NOMO-1 treated with DMSO at 0.1 percent for 48 hours (cell line): ENCODE results near the gene LCLAT1.
"Not testable (repeated sequence)": the region's sequence is repeated elsewhere in the genome, so short reads cannot be mapped to it uniquely, and the experiment has no call there.

Experiments used
- DNase-seq: peaks from one replicate; lab custom pipeline; 2025; ENCODE audit not compliant: unreplicated experiment; lab: John Stamatoyannopoulos, UW

LCLAT1 gene

DNA sequence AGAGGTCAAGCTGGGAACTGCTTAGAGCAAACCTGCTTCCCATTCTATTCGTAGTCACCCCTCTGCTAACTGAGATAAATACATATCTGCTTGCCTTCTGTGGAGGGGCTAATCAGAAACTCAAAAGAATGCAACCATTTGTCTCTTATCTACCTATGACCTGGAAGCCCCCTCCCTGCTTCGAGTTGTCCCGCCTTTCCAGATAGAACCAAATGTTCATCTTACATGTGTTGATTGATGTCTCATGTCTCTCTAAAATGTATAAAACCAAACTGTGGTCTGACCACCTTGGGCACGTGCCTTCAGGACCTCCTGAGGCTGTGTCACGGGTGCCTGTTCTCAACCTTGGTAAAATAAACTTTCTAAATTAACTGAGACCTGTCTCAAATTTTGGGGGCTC, 66.6 kb downstream of the LCLAT1 start:
- DNase-seq, result not testable (repeated sequence)

DNA sequence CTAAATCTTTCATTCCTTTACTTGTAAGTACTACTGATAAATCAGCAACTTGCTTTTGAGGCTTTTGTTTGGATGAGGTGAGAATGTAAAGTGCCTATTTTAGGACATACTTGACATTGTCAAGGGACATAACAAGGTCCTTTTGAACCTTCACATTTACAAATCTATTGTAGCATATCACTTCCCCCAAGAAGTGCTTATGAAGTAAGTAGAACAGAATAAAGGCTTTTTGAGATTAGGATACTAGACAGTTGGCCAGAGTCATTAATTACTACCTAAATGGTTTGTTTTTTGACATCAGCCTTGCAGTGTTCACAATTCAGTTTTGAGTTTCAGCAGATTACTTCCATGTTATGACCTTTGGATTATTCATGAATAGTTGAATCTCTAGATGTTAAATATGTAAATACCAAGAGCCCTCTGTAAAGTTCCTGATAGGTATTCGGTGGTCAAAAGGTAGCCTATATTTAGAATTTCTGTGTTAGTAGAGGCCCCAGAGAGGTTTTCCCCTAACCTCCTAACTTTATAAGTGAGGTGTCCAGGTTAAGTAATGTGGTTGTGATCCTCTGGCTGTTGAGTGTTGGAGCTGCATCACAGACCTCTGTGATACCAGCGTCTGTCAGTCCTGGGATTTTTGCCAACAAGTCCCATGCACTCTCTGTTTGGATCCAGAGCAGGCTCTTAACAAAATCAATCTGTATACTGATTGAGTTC, 67.2 kb downstream of the LCLAT1 start:
- DNase-seq, result no peak

DNA sequence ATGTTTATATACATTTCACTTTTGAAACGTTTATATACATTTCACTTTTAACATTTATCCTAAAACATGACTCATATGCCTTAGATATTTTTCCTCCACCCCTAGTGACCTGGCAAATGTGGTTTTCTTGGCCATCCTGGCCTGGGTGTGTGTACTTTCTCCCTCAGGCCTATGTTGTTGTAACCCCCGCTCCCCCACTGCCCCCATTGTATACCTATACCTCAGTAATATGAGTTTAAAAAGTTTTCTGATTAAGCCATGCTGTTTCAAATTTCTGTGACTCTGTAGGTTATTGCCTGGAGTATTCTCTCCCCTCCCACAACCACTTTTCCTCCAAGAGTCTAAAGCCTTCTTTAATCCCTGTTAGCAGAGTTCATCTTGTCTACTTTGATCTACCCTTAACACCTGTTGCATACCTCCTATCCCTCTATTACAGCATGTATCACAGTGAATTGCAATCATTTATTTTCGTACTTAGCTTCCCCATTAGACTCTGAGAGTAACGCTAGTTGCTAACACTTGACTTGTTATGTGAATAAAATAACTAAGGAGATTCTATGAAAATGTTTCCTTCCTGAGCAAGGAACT, 67.9 kb downstream of the LCLAT1 start:
- DNase-seq, result no peak

DNA sequence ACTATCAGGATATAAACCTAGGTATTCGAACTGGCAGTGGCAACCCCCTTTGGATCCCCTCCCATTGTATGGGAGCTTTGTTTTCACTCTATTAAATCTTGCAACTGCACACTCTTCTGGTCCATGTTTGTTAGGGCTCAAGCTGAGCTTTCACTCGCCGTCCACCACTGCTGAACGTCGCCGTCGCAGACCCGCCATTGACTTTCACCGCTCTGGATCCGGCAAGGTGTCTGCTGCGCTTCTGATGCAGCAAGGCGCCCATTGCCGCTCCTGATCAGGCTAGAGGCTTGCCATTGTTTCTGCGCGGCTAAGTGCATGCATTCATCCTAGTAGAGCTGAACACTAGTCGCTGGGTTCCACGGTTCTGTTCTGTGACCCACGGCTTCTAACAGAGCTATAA, 69.1 kb downstream of the LCLAT1 start:
- DNase-seq, result no peak

DNA sequence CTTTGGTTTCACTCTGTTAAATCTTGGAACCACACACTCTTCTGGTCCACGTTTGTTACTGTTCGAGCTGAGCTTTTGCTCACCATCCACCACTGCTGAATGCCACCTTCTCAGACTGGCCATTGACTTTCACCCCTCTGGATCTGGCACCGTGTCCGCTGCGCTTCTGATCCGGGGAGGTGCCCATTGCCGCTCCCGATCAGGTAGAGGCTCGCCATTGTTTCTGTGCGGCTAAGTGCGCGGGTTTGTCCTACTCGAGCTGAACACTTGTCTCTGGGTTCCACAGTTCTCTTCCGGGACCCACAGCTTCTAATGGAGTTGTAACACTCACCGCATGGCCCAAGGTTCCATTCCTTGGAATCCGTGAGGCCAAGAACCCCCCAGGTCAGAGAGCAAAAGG, 72.8 kb downstream of the LCLAT1 start:
- DNase-seq, result no peak

DNA sequence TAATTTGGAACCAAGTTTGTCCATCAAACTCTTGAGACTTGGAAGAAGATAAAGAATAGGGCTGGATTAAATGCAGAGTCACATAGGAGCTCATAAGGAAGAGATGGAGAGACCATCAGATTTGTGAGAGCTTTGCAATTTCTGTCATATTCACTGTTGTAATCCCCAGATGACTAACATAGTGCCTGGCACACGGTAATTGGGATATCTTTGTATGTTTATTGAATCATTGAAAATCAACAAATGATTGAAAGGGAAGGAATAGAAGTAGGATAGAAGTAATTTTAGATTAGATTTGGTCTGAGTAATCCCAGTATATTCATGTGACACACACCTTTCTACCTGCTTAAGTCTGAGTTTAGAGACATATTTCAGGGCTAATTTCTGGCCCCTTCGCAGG, 75.4 kb downstream of the LCLAT1 start:
- DNase-seq, result no peak

DNA sequence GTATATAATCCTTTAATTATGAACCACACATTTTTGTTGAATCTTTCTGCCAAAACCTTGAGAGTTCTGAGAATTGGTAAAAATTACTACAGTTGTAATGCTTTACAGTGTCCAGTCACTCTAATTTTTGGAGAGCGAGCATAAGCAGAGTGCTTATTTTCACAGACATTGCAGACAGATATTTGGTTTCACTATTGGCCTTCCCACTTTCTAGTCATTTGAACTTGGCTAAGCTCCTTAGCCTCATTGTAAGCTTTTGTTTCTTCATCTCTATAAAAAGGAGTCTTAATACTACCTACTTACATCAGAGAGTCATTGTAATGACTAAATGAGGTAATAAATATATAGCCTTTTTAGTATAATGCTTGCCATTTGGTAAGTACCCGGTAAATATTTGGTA, 80.4 kb downstream of the LCLAT1 start:
- no peak for DNase-seq

DNA sequence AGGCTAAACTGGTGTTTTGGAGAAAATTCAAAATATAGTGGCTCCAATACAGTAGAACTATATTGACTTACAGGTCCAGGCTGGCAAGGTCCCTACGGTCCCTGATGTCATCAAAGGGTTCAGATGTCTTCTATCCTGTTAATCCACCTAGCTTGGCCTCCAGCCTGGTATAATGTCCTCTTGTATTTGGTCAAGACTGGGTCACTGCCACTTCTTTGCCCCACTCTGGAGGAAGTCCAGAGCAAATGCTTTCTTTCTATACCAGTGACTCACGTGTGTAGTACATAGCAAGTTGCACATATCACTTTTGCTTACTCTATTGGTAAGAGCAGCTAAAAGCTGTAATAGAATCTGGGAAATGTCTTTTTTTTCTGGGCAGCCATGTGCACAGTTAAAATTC, 80.8 kb downstream of the LCLAT1 start:
- no peak for DNase-seq

DNA sequence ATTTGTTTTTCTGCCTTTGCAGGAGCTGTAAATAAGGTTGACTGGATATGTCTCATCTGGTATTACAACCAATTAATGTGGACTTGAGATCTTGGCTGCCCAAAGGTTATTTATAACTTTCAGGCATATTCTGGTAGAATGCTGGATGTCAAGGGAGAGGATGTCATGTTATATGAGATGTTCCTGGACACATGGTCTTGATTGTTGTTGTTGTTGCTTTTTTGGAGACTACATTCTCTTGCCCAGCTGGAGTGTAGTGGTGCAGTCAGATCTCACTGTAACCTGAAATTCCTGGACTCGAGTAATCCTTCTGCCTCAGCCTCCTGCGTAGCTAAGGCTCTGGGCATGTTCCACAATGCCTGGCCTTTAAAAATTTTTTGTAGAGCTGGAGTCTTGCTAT, 83.3 kb downstream of the LCLAT1 start:
- DNase-seq, result no peak

DNA sequence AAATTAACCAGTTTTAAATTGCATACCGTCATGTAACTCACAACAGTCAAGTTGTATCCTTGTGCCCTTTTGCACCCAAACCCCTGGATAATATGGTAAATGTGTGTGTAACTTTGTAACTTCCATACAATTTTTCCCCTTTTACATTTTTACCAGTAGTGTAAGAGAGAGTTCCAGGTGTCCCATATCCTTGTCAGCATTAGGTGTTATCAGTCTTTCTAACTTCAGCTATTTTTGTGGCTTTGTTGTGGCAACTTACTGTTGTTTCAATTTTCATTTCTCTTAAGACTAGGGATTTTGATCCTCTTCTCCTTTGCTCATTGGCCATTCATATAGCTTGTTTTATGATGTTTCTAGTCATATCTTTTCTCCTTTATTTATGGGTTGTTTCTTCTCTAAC, 94.6 kb downstream of the LCLAT1 start:
- DNase-seq, result no peak

DNA sequence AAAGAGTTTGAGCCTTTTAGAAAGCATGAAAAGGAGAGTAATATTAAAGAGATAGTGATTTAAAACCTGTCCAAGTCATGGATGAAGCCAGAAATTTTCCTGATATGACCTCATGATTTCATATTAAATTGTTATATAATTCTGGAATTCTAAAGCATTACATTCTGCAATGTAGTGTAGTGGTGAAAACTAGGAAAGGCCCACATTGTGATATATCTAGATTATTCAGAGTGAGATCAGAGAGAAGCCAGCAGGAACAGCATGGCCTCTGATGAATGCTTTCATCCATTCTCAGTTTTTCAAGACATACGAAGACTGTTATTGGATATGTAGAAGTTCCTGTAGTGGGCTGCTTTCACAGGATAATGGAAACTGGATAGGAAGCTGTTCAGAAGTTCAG, 98.8 kb downstream of the LCLAT1 start:
- no peak for DNase-seq

DNA sequence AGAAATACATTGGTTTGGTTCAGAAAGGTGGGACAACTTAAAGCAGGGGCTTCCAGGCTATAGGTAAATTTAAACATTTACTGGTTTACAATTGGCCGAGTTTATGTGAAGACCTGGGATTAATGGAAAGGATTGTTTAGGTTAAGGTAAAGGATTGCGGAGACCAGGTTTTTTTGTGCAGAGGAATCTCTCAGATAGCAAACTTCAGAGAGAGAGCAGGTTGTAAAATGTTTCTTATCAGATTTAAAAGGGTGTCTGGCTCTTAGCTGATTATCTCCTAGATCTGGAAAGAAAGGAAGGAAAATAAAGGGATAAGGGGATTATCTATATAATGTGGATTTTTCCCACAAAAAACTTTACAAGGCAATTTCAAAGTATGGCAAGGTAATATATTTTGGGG, 101.3 kb downstream of the LCLAT1 start:
- DNase-seq, result no peak

DNA sequence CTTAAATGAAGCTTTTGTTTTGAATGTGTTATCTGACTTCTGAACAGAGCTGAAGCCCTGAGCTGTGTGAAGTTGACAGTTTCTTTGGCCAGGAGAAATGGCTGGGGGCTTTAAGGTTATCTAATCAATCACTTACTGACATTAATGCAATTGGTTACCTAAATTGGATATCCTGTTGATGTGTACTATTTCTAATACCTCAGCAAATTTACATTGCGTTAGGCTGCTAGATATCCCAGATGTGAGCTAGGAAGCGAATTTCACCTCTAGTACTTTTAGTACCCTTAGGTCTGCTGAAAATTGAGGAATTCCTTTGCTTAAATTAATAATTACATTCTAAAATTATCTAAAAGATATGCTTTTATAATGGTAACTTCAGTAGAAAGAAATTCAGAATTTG, 102.0 kb downstream of the LCLAT1 start:
- no peak for DNase-seq

DNA sequence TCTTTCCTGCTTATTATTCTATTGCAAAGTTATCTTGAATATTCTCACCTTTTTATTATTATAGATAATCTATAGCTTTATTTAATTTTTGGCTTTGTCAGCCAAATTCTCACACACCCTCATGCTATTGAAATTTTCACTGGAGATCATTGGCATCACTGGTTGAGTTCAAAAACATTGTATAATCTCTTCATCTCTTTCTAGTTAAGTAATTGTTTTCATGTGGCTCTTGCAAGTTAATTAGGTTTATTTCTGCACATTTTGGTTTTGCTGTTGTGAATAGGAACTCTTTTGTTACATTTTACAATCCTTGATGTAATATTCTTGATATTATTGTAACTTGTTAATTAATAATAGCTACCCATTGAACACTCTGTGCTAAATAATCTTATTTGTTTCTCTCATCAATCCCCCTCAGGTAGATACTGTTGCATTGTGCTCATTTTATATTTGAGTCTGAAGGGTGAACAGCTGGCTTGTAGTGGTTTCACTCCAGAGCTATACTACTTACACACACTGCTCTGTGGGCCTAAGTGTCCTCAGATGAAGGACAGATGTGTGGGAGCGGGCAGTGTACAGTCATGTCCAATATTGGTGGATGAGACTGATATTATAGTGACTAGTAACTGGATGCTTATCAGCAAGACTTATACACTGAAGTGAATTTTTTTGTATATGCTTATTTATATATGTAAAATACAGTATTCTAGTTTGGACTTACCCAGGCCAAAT, 112.7 kb downstream of the LCLAT1 start:
- DNase-seq, result no peak

DNA sequence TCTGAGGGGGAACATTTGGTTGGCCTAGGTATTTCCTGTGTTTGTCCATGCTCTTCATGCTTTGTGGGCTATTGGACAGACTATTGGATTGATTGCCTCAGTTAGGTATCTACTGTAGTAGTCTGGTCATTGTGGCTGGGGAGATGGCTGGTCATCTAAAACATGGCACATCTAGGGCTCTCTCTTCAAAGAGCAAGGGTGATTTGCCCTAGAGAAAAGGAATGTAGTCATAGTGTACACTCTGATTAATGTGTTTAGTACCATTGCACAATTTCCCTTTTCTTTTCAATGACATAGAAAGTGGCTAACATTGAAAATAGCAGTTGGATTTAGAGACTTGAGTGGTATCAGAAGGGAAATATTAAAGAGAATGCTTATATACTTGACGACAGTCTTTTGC, 114.3 kb downstream of the LCLAT1 start:
- peak; percentile 70 for DNase-seq

DNA sequence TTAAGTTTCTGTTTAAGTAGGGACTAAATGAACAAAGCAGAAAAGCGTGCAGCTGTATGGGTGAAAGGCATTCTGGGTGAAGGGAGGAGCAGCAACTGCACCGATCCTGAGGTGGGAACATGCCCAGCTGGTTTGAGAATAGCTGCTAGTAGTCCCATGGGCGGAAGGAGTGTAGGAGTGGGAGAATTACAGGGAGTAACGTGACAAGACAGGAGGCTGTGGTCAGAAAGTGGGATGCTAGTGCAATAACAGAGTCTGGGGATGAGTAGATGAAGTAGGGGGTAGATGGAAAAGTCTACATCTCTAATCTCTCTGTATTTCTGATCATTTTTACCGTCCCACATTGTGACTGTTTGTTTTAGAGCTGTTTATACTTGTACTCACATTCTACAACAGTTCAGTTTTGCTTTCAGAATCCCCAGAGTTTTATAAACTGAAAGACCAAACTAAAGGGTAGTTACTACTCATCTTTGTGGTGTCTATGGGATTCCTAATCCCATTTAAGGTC, 118.9 kb downstream of the LCLAT1 start:
- no peak for DNase-seq

DNA sequence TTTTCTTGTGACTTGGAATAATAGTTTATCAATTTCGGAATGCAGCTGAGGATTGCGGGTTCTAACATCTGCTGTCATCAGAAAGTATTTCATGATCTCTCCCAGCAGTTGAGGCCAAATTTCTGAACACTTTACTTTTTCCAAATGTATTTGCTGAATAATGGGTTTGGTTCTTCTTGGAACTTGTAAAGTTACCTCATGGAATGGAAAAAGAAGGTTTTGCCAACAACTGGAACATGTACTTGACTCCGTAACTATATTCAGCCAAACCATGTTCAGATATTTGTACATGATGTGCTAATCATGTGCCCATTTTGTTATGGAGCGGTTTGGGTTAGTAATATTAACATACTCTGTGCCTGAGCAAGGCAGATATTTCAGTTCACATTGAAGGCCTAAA, 119.6 kb downstream of the LCLAT1 start:
- no peak for DNase-seq

DNA sequence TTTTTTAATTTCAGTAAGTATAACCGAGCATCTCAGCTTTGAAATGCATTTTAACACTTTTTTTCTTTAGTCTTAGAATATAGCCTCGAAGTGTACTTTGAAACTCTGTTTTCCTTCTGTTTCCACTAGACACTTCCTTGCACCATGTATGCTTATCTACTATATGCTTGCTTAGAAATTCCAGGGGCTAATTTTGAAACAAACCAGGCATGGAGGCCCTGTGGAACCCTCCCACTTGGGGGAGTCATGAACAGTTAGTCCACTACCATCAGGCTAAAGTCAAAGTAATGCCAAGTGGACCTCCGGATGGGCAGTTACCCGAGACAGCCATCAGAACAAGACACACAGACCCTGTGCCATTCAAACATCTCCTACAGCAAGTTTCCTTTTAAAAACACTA, 120.3 kb downstream of the LCLAT1 start:
- DNase-seq, result no peak

DNA sequence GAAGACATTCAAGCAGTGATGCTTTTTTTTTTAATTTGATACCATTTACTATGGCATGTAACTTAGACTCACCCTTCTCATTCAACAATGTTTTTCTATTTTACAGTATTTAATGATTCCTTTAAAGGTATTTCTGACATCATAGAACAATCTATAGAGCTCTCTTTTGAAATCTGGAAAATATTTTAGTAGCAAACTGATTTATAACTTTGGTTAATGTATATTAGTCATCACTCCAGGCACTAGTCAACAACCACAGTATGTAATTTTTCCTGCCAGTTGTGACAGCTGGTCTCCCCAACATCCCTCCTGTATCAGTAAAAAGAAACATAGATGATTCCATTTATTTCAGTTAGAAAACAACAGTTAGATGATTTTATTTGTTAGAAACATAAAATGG, 122.9 kb downstream of the LCLAT1 start:
- no peak for DNase-seq

DNA sequence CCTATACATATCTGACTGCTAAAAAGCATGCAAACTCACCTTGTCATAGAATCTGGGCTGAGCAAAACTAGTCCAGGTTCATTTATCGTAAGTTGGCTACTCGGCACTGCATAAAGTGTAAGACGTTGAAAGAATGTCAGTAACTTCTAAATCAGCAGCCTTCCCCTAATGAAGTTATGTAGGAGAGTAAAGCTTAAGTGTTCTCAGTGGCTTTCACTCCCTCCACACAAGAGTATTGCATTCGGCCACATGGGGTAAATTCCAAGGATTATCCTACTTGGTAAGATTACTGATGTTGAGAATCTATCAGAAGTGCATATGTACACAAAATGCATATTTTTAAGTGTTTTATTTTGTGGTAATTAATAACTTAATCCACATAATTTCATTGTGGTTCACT, 130.1 kb downstream of the LCLAT1 start:
- DNase-seq, result no peak

DNA sequence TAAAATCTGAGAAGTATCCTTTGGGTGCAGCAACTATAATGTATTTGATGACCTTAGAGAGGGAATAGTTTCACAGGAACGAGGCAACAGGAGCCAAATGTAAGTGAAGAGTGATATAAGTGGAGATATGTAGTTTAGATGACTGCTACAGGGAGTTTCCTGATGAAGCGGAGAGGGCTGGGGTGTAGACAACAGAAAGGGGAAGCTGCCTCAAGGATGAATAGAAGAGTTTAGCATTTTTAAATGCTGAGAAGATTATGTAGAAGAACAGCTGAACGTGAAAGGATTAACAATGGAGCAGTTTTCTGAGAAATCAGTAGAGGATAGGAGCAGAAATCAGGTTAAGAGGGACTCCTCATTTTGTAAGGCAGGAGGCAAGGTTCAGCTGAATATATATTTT, 133.3 kb downstream of the LCLAT1 start:
- peak; percentile 5 for DNase-seq

DNA sequence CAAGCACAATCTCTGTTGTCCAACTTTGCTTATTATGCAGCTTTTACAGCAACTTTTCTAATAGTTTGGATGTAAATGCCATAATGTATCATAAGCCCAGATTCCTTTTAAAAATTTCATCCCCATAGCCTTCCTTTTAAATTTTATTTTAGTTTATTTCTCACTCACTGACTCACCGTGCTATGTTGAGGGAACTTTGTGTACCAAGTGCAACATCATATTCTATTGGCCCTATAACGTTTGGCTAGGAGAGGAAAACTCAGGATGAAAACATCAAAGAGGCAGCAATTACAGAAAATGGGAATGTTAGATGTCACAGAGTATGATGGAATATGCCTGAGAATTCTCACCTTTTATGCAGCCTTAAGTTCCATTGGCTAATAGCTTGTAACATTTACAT, 135.5 kb downstream of the LCLAT1 start:
- DNase-seq, result no peak
